Smooth muscle cell (in vitro differentiated cells): ENCODE results near the gene DGCR2. TPM values are rescaled to one million over a fixed set of nuclear protein-coding genes. Genes with fewer than 3 reads are reported as not detected.
"Not testable (repeated sequence)": the region's sequence is repeated elsewhere in the genome, so short reads cannot be mapped to it uniquely, and the experiment has no call there.

ENCODE experiments used
- DNase-seq: peaks from one replicate; lab custom pipeline; 2025; ENCODE audit not compliant: unreplicated experiment; lab: John Stamatoyannopoulos, UW
- H2AFZ ChIP-seq: fragments of 200-600 bp; sonication (generic); 2 replicates; pipeline ENCODE4 v1.6.0; 2016; ENCODE audit warnings: antibody characterized with exemption, low read depth, mild to moderate bottlenecking
- H3F3A ChIP-seq: fragments of 200-600 bp; sonication (generic); 2 replicates; pipeline ENCODE4 v1.6.0; 2017; ENCODE audit warnings: antibody characterized with exemption, low read depth
- H3K27ac ChIP-seq: fragments of 200-600 bp; sonication (generic); 2 replicates; pipeline ENCODE4 v1.5.1; 2016; ENCODE audit warnings: low read depth, mild to moderate bottlenecking
- H3K27me3 ChIP-seq: fragments of 200-600 bp; sonication (generic); 2 replicates; pipeline ENCODE4 v1.6.1; 2016; ENCODE audit warnings: low read depth, mild to moderate bottlenecking
- H3K36me3 ChIP-seq: fragments of 200-600 bp; sonication (generic); 2 replicates; pipeline ENCODE4 v1.5.1; 2016; ENCODE audit warnings: low read depth
- H3K4me1 ChIP-seq: fragments of 200-600 bp; sonication (generic); 2 replicates; pipeline ENCODE4 v1.5.1; 2016; ENCODE audit warnings: low read depth
- H3K4me2 ChIP-seq: fragments of 200-600 bp; sonication (generic); 2 replicates; pipeline ENCODE4 v1.6.0; 2016; ENCODE audit warnings: mild to moderate bottlenecking
- H3K4me3 ChIP-seq: fragments of 200-600 bp; sonication (generic); 2 replicates; pipeline ENCODE4 v1.5.1; 2016; ENCODE audit warnings: mild to moderate bottlenecking
- H3K79me2 ChIP-seq: fragments of 200-600 bp; sonication (generic); 2 replicates; pipeline ENCODE4 v1.6.0; 2016; ENCODE audit warnings: low read depth, mild to moderate bottlenecking
- H3K9ac ChIP-seq: fragments of 200-600 bp; sonication (generic); 2 replicates; pipeline ENCODE4 v1.6.0; 2016; ENCODE audit warnings: low read depth
- H3K9me3 ChIP-seq: fragments of 200-600 bp; sonication (generic); replicated peaks from 2 replicates; pipeline ENCODE4 v1.5.1; 2016; ENCODE audit warnings: low read depth
- H4K20me1 ChIP-seq: fragments of 200-600 bp; sonication (generic); 2 replicates; pipeline ENCODE4 v1.6.0; 2016; ENCODE audit warnings: low read depth
- CTCF ChIP-seq: fragments of 200-600 bp; sonication (generic); IDR thresholded peaks from 2 replicates; pipeline ENCODE4 v1.5.1; 2017; ENCODE audit warnings: borderline replicate concordance, mild to moderate bottlenecking, antibody characterized with exemption; ENCODE audit not compliant: insufficient read depth, poor library complexity, severe bottlenecking
- WGBS: methylation state at CpG from one replicate; pipeline ENCODE4 v1.1.7; 2016; ENCODE audit warnings: low lambda C conversion rate; 5-methylcytosine and 5-hydroxymethylcytosine counted together
- polyA plus RNA-seq: library from polyadenylated mRNA; unstranded; fragments of >200 nt; fragmentation: Nextera tagmentation; extraction: Ambion mirVana; gene quantifications from 2 replicates; pipeline ENCODE4 v1.2.1, GENCODE V29; 2016
- total RNA-seq: library from RNA; depleted of rRNA; stranded (reverse); fragments of >200 nt; gene quantifications from 2 replicates; pipeline ENCODE4 v1.2.3, GENCODE V29; 2014

DGCR2 gene
- total and polyA plus RNA-seq, 2 experiments from 2014 or later: 46.7 to 53.2 TPM

- Histone ChIP-seq H2AFZ (no peak overlapping the region), H3K27ac (peak overlapping the region; percentile 39), H3K9me3 (no peaks in the 10 kb centered on the region), H3K27me3 (no peaks in the 10 kb centered on the region), H4K20me1 (peaks cover 46% of the 10 kb centered on the region), H3K4me3 (no peak overlapping the region), H3K79me2 (no peaks in the 10 kb centered on the region), H3K4me2 (peak overlapping the region; percentile 46), H3K4me1 (peaks cover 1% of the 10 kb centered on the region), H3K9ac (no peak overlapping the region), H3F3A (peaks cover 5% of the 10 kb centered on the region), H3K36me3 (no peaks in the 10 kb centered on the region)
- TF ChIP-seq CTCF: no peak
- DNase-seq: no peak
- 69% methylated on average over 3 of the region's 3 CpGs for WGBS
Measured at GRCh38 chr22:19081351-19081750, 40.9 kb downstream of the DGCR2 start.

GRCh38 chr22:19080853-19081252 is 41.4 kb downstream of the DGCR2 start:
- no peak for TF ChIP-seq CTCF
- H3K9me3 ChIP-seq: no peaks in the 10 kb centered on the region
- H3K36me3 ChIP-seq: no peaks in the 10 kb centered on the region
- no peak overlapping the region for H2AFZ ChIP-seq
- WGBS: 97% methylated on average over 3 of the region's 3 CpGs
- no peaks in the 10 kb centered on the region for H3K27me3 ChIP-seq
- DNase-seq: no peak
- no peaks in the 10 kb centered on the region for H3K79me2 ChIP-seq
- no peak overlapping the region for H3K4me3 ChIP-seq
- H3K9ac ChIP-seq: no peak overlapping the region
- H3K27ac ChIP-seq: peak overlapping the region; percentile 39
- H3F3A ChIP-seq: peaks cover 5% of the 10 kb centered on the region
- no peaks in the 10 kb centered on the region for H3K4me1 ChIP-seq
- peaks cover 41% of the 10 kb centered on the region for H4K20me1 ChIP-seq
- peak overlapping the region; percentile 46 for H3K4me2 ChIP-seq

GRCh38 chr22:19079691-19080090 is 42.5 kb downstream of the DGCR2 start:
- DNase-seq: no peak
- H3K9me3 ChIP-seq: no peaks in the 10 kb centered on the region
- no peak overlapping the region for H2AFZ ChIP-seq
- H3F3A ChIP-seq: peaks cover 5% of the 10 kb centered on the region
- TF ChIP-seq CTCF: no peak
- 80% methylated on average over 4 of the region's 4 CpGs for WGBS
- H4K20me1 ChIP-seq: peaks cover 40% of the 10 kb centered on the region
- no peaks in the 10 kb centered on the region for H3K36me3 ChIP-seq
- H3K27ac ChIP-seq: no peak overlapping the region
- H3K4me3 ChIP-seq: no peak overlapping the region
- H3K4me2 ChIP-seq: no peak overlapping the region
- no peaks in the 10 kb centered on the region for H3K27me3 ChIP-seq
- peaks cover 4% of the 10 kb centered on the region for H3K79me2 ChIP-seq
- no peaks in the 10 kb centered on the region for H3K4me1 ChIP-seq
- H3K9ac ChIP-seq: no peak overlapping the region

GRCh38 chr22:19075404-19075803 is 46.8 kb downstream of the DGCR2 start:
- Histone ChIP-seq H3K9me3 (no peaks in the 10 kb centered on the region), H4K20me1 (peaks cover 57% of the 10 kb centered on the region), H3K27me3 (no peaks in the 10 kb centered on the region), H2AFZ (no peak overlapping the region), H3F3A (no peaks in the 10 kb centered on the region), H3K4me3 (no peak overlapping the region), H3K4me1 (no peaks in the 10 kb centered on the region), H3K36me3 (no peaks in the 10 kb centered on the region), H3K9ac (no peak overlapping the region), H3K27ac (no peak overlapping the region), H3K79me2 (peaks cover 7% of the 10 kb centered on the region), H3K4me2 (no peak overlapping the region)
- DNase-seq: no peak
- TF ChIP-seq CTCF: no peak
- WGBS: 100% methylated on average over 1 of the region's 1 CpG

- H3K4me3 ChIP-seq, H2AFZ ChIP-seq, H3K36me3 ChIP-seq, H3F3A ChIP-seq, H3K9me3 ChIP-seq, H3K4me1 ChIP-seq, H3K4me2 ChIP-seq, DNase-seq, H3K9ac ChIP-seq, H3K27ac ChIP-seq, H3K27me3 ChIP-seq: not testable (repeated sequence)
- H4K20me1 ChIP-seq: peaks cover 73% of the 10 kb centered on the region
- peaks cover 11% of the 10 kb centered on the region for H3K79me2 ChIP-seq
Measured at GRCh38 chr22:19072853-19073252, 49.4 kb downstream of the DGCR2 start.
